Measurements from ENCODE around the gene PLA2G2F. TPM values are rescaled to one million over a fixed set of nuclear protein-coding genes. Genes with fewer than 3 reads are reported as not detected.

The PLA2G2F gene
- total and polyA plus RNA-seq, 2 of the 8 experiments (the other 6 are each of a cell fraction or from before 2014, with no cell fraction given), result not detected

DNA sequence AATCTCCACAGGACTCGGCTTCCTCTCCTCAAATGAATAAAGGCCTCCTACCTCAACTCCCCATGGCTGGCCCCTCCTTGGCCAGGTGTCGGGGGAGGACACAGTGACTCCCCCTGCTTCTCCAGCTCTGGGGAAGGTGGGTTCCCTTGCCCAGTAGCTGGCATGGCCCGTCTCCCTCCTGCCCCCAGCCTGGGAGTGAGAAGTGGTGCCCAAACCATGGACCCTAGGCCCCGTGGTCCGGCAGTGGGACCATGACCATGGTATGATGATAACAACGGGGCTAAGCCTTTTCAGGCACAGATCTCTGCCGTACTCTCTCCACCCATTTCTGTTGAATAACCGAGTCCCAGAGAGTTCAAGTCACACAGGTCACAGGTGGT, 11.2 kb downstream of the PLA2G2F start:
- ChIA-PET CTCF (ENCODE audit: partially characterized antibody) (interaction anchor here (0.6 to 13.5 kb wide), 10 partner anchors 9 to 444 kb away, joined by 3 to 127 read pairs (median 6); partner anchors contain the start of genes PLA2G2A and PLA2G2E), POLR2A (ENCODE audit: partially characterized antibody) (no interaction called here)
- Histone ChIP-seq H2AFZ (ENCODE audit: low read length) (no peak overlapping the region), H3K9ac (replicated peaks in 1 of 4; ENCODE audit: extremely low read depth in 1 of 4, low read depth in 3 of 4, low read length in 3 of 4) (no peak overlapping the region), H3K14ac (ENCODE audit: insufficient read length) (no peak overlapping the region), H2AK5ac (ENCODE audit: low read depth, low read length) (no peak overlapping the region), H2BK5ac (ENCODE audit: low read depth, low read length) (no peak overlapping the region), H3K79me1 (ENCODE audit: low read depth, low read length) (no peaks in the 10 kb centered on the region), H3K56ac (replicated peaks; ENCODE audit: insufficient read length, low read depth, low read length) (no peak overlapping the region), H2BK12ac (ENCODE audit: low read depth, low read length) (peak overlapping the region; percentile 50; the same call in 1 of the 2 replicates), H4K91ac (replicated peaks; ENCODE audit: insufficient read length, low read length) (no peak overlapping the region), H3K23me2 (ENCODE audit: low read depth, low read length) (no peaks in the 10 kb centered on the region), H3K27ac (ENCODE audit: low read depth, low read length) (no peak overlapping the region), H3K36me3 (ENCODE audit: control insufficient read depth in 2 of 4, insufficient read depth in 4 of 4, low read length in 3 of 4) (no peaks in the 10 kb centered on the region), H3K4me1 (replicated peaks in 1 of 4; ENCODE audit: control insufficient read depth in 3 of 4, insufficient read depth in 4 of 4, low read length in 3 of 4) (peaks cover 0 to 11% (median 5%) of the 10 kb centered on the region in 4 experiments; a peak in 6 of 7 replicates), H2BK15ac (ENCODE audit: low read length) (peak overlapping the region; percentile 46; the same call in 1 of the 2 replicates), H3K27me3 (replicated peaks in 1 of 4; ENCODE audit: control insufficient read depth in 3 of 4, extremely low read depth in 1 of 4, insufficient read depth in 3 of 4, low read length in 3 of 4) (no peaks in the 10 kb centered on the region), H3K4me2 (ENCODE audit: insufficient read depth in 1 of 2, low read depth in 2 of 2, low read length in 2 of 2) (no peak overlapping the region), H4K20me1 (replicated peaks in 1 of 2; ENCODE audit: control insufficient read depth in 1 of 2, insufficient read depth in 2 of 2, low read length in 2 of 2) (no peaks in the 10 kb centered on the region), H3K79me2 (ENCODE audit: control insufficient read depth in 1 of 2, insufficient read depth in 2 of 2, low read length in 2 of 2) (no peaks in the 10 kb centered on the region), H2BK20ac (ENCODE audit: low read length) (no peak overlapping the region), H3K4ac (replicated peaks; ENCODE audit: insufficient read length, low read depth, low read length) (no peak overlapping the region), H3K4me3 (ENCODE audit: extremely low read depth in 1 of 4, insufficient read depth in 2 of 4, low read depth in 3 of 4, low read length in 4 of 4) (no peak overlapping the region), H3K18ac (ENCODE audit: extremely low read depth, low read length) (no peak overlapping the region), H2BK120ac (replicated peaks; ENCODE audit: low read depth, low read length) (no peak overlapping the region), H3K23ac (ENCODE audit: insufficient read length) (no peak overlapping the region), H4K5ac (ENCODE audit: insufficient read length, low read depth, low read length) (no peak overlapping the region), H4K8ac (ENCODE audit: extremely low read depth, insufficient read depth, low read length) (no peak overlapping the region), H3K9me3 (ENCODE audit: insufficient read depth in 2 of 2, low read depth in 1 of 2, low read length in 1 of 2) (no peaks in the 10 kb centered on the region)
- no peak for FAIRE-seq
- TF ChIP-seq SP4 (IDR thresholded peaks at IDR 0.05; ENCODE audit: low read length) (no peak), SIN3A (conservative IDR thresholded peaks at IDR 0.05 in 1 of 2, IDR thresholded peaks at IDR 0.05 in 1 of 2; ENCODE audit: low read depth in 1 of 2, low read length in 2 of 2) (no peak), CHD1 (IDR thresholded peaks at IDR 0.05; ENCODE audit: low read depth, low read length) (no peak), RXRA (IDR thresholded peaks at IDR 0.05; ENCODE audit: insufficient read depth, low read depth, low read length) (no peak), EP300 (IDR thresholded peaks at IDR 0.05; ENCODE audit: borderline replicate concordance in 1 of 2, low read depth in 2 of 2, low read length in 2 of 2) (no peak), CHD2 (IDR thresholded peaks at IDR 0.05; ENCODE audit: low read length) (no peak)
- TF ChIP-seq, protein P1, sequence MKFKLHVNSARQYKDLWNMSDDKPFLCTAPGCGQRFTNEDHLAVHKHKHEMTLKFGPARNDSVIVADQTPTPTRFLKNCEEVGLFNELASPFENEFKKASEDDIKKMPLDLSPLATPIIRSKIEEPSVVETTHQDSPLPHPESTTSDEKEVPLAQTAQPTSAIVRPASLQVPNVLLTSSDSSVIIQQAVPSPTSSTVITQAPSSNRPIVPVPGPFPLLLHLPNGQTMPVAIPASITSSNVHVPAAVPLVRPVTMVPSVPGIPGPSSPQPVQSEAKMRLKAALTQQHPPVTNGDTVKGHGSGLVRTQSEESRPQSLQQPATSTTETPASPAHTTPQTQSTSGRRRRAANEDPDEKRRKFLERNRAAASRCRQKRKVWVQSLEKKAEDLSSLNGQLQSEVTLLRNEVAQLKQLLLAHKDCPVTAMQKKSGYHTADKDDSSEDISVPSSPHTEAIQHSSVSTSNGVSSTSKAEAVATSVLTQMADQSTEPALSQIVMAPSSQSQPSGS (IDR thresholded peaks at IDR 0.05; ENCODE audit: low read length), result no peak
- DNase-seq (ENCODE audit: low read depth in 1 of 2, low spot score in 2 of 2), result no peak
- WGBS, 2 experiments (ENCODE audit: extremely low coverage in 1 of 2, insufficient coverage in 1 of 2, insufficient read length in 1 of 2, insufficient replicate concordance in 2 of 2, low coverage in 1 of 2, low lambda C conversion rate in 2 of 2, missing lambda C conversion rate in 1 of 2), result 90% methylated on average over 8 of the region's 8 CpGs; no CpG with 5 or more reads in 1 of the 2 experiments
